IPS-NIHi7 (cell line): ENCODE data around the gene OLFM4.

Experiments
- DNase-seq: peaks from one replicate; pipeline ENCODE4 v3.0.0; 2012; ENCODE audit warnings: mixed read lengths; ENCODE audit errors: extremely low spot score

OLFM4 gene

GRCh38 chr13:53014495-53015443 is 13.8 kb upstream of the OLFM4 start:
- no peak for DNase-seq

GRCh38 chr13:53015971-53016370 is 12.6 kb upstream of the OLFM4 start:
- DNase-seq: no peak

GRCh38 chr13:53017433-53017970 is 11.1 kb upstream of the OLFM4 start:
- DNase-seq: no peak

GRCh38 chr13:53018690-53019647 is 9.6 kb upstream of the OLFM4 start:
- DNase-seq: no peak

GRCh38 chr13:53020764-53021335 is 7.8 kb upstream of the OLFM4 start:
- DNase-seq: no peak

- no peak for DNase-seq
Observed at GRCh38 chr13:53023246-53023645, 5.4 kb upstream of the OLFM4 start.

GRCh38 chr13:53028063-53028462 is 550 bp upstream of the OLFM4 start:
- no peak for DNase-seq

GRCh38 chr13:53032849-53033248 is 4.2 kb downstream of the OLFM4 start:
- DNase-seq: no peak

- DNase-seq: no peak
Observed at GRCh38 chr13:53038993-53039392, 10.4 kb downstream of the OLFM4 start.

GRCh38 chr13:53041968-53042516 is 13.4 kb downstream of the OLFM4 start:
- no peak for DNase-seq

- DNase-seq: no peak
Observed at GRCh38 chr13:53042877-53043276, 14.3 kb downstream of the OLFM4 start.

- DNase-seq: no peak
Observed at GRCh38 chr13:53043398-53043797, 14.8 kb downstream of the OLFM4 start.

- no peak for DNase-seq
Observed at GRCh38 chr13:53045189-53045588, 16.6 kb downstream of the OLFM4 start.

GRCh38 chr13:53048880-53049279 is 20.3 kb downstream of the OLFM4 start:
- DNase-seq: no peak

GRCh38 chr13:53050151-53050550 is 21.5 kb downstream of the OLFM4 start:
- no peak for DNase-seq

- DNase-seq: no peak
Observed at GRCh38 chr13:53052675-53053074, 24.1 kb downstream of the OLFM4 start.

GRCh38 chr13:53054569-53054968 is 26.0 kb downstream of the OLFM4 start:
- no peak for DNase-seq

- DNase-seq: no peak
Observed at GRCh38 chr13:53058065-53058679, 29.6 kb downstream of the OLFM4 start.

GRCh38 chr13:53060840-53061490 is 32.4 kb downstream of the OLFM4 start:
- DNase-seq: no peak

GRCh38 chr13:53064731-53065130 is 36.1 kb downstream of the OLFM4 start:
- no peak for DNase-seq

- no peak for DNase-seq
Observed at GRCh38 chr13:53066411-53066810, 37.8 kb downstream of the OLFM4 start.
